Measurements from ENCODE around the gene LILRB3.
"Not testable (repeated sequence)": the region's sequence is repeated elsewhere in the genome, so short reads cannot be mapped to it uniquely, and the experiment has no call there.

The LILRB3 gene

DNA sequence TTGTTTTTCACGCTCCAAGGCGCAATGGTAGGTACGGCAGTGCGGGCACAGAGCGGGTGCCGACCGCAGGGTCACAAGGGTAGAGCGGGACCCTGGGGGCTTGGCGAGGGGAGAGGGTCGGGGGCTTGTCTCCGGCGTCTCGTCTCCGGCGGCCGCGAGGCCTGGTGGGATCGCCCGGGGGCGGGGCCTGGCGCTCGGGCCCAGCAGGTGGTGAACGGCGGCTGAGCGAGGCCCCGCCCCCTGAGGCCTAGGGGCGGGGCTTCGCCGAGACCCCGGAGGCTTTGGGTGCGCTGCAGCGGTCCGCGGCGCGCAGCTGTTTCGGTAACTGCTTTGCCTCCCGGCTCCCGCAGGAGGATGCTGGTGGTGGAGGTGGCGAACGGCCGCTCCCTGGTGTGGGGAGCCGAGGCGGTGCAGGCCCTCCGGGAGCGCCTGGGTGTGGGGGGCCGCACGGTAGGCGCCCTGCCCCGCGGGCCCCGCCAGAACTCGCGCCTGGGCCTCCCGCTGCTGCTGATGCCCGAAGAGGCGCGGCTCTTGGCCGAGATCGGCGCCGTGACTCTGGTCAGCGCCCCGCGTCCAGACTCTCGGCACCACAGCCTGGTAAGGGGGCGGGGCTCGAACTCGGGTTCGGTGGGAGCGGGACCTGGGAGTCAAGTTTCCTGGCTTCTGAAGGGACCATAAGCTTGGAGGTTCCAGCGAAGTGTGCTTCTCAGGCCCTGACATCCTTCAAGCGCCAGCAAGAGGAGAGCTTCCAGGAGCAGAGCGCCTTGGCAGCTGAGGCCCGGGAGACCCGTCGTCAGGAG is 31.6 kb downstream of the LILRB3 start, which contains the start of gene TSEN34:
Gene TSEN34 (plus strand): TSS at position 298 of the 800 bp plus-strand sequence. CDS start 57 bp downstream, at position 355.
- Mint-ChIP-seq H3K27ac (peak within 1 kb of the TSS; percentile 99), H3K27me3 (no peaks in the 10 kb centered on the region), H3K4me3 (peak within 1 kb of the TSS; percentile 88 to 90), H3K4me1 (peaks cover 48% of the 10 kb centered on the region), H3K9me3 (no peaks in the 10 kb centered on the region)
- peak; percentile 90 to 93 for DNase-seq
- ATAC-seq, result peak; percentile 45

DNA sequence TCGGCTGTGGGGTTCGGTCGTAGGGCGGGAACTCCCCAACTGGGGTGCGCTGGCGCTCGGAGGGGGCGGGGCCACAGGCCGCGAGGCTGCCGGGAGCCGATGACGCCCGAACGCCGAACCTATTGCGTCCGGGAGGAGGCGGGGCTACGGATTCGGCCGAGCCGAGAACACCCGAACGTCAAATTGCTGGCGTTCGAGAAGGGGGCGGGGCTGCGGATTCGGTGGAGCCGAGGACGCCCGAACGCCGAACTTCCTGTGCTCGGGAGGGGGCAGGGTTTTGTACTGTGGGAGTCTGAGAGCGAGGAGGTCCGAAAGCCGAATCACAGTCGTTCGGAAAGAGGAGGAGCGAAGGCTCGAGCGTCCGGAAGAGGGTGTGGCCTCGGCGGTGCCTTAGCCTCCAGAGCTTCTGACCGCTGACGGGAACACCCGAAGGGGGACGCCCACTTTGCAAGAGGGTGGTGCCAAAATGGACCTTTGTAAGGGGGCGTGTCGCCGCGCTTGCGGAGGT is 32.2 kb downstream of the LILRB3 start:
- H3K27me3 Mint-ChIP-seq, result no peaks in the 10 kb centered on the region

DNA sequence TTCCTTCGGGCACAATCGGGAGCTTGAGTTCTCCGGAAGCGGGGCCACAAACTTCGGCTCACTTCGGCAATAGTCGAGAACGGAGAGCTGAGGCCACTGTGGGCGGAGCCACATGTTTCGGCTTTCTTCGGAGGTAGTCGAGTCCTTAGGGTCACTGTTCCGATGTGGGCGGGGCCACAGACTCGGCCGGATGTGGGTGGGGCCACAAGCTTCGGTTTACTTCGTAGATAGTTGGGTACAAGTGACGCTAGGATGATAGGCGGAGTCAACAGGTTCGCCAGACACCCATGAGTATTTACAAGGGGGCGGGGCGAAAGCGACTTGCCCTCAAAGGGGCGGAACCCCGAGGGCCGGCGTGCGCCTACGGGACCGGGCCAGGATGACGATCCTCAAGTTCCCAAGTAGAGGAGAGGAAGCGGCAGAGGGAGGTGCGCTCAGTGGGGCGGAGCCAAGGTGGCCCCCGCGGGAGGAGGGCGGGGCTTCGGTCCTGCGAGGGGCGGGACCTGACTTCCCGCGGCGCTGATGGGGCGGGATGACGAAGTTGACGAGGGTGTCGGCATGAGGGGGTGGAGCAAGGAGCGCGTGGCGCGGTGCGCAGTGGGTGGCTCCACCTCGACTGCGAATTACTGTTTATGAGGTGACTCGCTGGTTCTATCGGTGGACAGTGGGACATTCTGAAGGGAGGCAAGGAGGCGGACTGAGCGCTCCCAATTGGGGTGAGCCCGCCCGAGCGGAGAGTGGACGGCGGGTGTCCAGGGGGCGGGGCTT is 32.9 kb downstream of the LILRB3 start:
- Mint-ChIP-seq H3K27me3 (no peaks in the 10 kb centered on the region), H3K9me3 (no peaks in the 10 kb centered on the region), H3K4me3 (peak overlapping the region; percentile 88 to 90), H3K4me1 (peaks cover 48% of the 10 kb centered on the region), H3K27ac (peak overlapping the region; percentile 99)
- peak; percentile 100 for DNase-seq
- ATAC-seq, result peak; percentile 71

More for the DNA sequence above, 32.2 kb downstream of the LILRB3 start:
- ATAC-seq, result peak; percentile 74
- Mint-ChIP-seq H3K4me3 (peak overlapping the region; percentile 88 to 90), H3K9me3 (no peaks in the 10 kb centered on the region), H3K4me1 (peaks cover 48% of the 10 kb centered on the region), H3K27ac (peak overlapping the region; percentile 99)
- DNase-seq, result peak; percentile 100

DNA sequence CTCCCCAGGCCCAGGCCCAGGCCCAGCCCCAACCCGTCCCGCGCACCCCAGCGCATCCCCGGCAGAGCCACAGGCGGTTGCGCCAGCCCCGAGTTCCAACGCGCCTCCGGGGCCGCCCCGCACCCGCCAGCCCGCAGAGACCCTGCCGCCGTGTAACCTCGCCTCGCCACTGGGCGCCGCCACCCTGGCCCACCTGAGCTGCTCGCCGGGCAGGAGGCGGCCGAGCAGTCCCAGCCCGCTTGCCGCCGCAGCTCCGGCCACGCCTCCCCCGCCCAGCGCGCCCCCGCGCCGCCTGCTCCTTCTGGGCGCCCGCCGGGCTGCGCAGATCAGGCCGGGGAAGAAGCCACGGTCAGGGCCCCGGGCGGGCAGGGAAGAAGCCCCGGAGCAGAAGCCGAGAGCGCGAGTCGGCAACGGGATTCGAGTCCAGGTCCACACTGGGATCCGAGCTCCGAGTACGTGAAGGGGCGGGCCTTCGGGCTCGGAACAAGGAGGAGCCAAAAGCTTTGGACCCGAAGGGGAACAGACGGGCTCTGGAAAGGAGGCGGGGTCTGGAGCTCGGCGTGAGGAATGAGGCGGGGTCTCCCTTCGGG is 33.6 kb downstream of the LILRB3 start, which contains the start of gene MBOAT7:
Gene MBOAT7 (minus strand): TSS at position 436 of the 590 bp plus-strand sequence. CDS start 1,072 bp downstream, outside the sequence.
- ATAC-seq (peak; percentile 31), DNase-seq (no peak)
- H3K4me1 Mint-ChIP-seq, result peaks cover 48% of the 10 kb centered on the region

DNA sequence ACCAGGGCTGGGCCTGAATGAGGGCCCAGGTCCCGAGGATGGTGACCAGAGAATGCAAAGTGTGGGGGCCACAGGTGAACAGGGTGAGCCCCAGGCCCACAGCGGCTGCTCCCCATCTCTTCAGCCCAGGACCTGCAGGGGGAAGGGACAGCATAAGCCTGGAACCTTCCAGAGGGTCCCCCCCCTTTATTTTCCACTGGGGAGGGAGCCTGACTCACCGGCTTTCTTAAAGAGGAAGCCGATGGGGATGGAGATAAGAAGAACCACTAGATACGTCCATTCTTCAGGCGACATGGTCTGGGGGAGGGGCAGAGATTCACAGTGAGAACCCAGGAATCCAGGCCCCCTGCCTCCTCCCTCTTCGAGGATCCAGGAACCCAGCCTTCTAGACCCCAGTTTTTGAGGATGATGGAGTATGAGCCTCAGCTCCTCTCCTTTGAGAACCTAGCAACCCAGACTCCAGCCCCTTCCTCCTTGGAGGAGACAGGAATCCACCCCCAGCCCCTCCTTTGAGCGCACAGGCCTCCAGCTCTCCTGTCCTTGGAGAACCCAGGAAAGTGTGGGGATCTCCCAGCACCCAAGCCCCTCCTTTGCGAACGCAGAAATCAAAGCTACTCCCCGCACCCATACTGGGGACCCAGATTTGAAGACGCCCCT is 34.5 kb downstream of the LILRB3 start:
- ATAC-seq, result no peak
- H3K9me3 Mint-ChIP-seq, result no peaks in the 10 kb centered on the region
- no peaks in the 10 kb centered on the region for H3K27me3 Mint-ChIP-seq
- peaks cover 45% of the 10 kb centered on the region for H3K4me1 Mint-ChIP-seq
- H3K27ac Mint-ChIP-seq, result peak overlapping the region; percentile 86 to 87
- peak in 1 of 2 donors; percentile 33 for DNase-seq
- peak overlapping the region; percentile 88 to 90 for H3K4me3 Mint-ChIP-seq

More for the DNA sequence above, 33.6 kb downstream of the LILRB3 start, which contains the start of gene MBOAT7:
- Mint-ChIP-seq H3K9me3 (no peaks in the 10 kb centered on the region), H3K27me3 (no peaks in the 10 kb centered on the region), H3K27ac (peak within 1 kb of the TSS; percentile 99), H3K4me3 (peak within 1 kb of the TSS; percentile 88 to 90)

DNA sequence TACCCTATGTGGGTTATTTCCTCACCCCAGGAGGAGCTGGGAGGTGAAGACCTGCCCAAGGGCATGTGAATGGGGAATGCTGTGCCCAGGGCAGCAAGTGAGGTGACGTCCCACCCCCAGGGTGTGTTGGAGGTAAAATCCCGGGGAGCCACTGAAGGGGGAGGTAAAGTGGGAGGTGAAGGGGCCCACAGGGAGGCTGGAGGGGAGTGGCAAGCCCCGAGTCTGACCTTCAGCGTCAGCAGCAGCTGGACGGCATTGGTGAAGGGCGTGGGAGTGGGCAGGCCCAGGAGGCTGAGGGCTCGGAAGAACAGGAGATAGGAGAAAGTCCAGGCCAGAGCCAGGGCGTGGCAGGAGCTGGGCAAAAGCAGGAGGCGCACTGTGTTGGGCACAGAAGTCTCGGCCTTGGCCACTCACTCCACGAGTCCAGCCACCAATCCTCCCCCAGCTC is 35.8 kb downstream of the LILRB3 start:
- H3K27me3 Mint-ChIP-seq, result no peaks in the 10 kb centered on the region
- peak overlapping the region; percentile 49 to 90 for H3K4me3 Mint-ChIP-seq
- H3K27ac Mint-ChIP-seq, result peak overlapping the region in 1 of 2 donors; percentile 19
- no peak for ATAC-seq
- peaks cover 31% of the 10 kb centered on the region for H3K4me1 Mint-ChIP-seq
- no peaks in the 10 kb centered on the region for H3K9me3 Mint-ChIP-seq
- no peak for DNase-seq

DNA sequence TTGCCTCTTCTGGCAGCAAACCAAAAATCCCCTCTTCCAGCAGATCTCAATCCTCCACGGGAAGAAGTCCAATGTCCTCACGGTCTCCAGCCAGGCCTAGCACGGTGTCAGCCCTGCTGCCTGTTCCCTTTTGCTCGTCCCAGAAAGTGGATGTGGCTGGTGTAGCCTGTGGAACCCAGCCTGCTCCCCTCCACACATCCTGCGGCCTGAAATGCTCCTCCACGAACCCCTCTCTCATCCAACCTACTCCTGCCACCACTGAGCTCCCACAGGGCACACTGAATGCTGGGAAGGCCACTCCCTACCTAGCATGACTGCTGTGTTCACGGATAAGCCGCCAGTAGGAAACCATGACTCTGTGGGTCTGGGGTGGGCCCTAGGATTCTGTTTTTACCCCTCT is 36.5 kb downstream of the LILRB3 start:
- no peak overlapping the region for H3K4me3 Mint-ChIP-seq
- H3K4me1 Mint-ChIP-seq, result peaks cover 25% of the 10 kb centered on the region
- ATAC-seq (no peak), DNase-seq (no peak)
- H3K27ac Mint-ChIP-seq, result no peak overlapping the region
- no peaks in the 10 kb centered on the region for H3K9me3 Mint-ChIP-seq
- no peaks in the 10 kb centered on the region for H3K27me3 Mint-ChIP-seq

DNA sequence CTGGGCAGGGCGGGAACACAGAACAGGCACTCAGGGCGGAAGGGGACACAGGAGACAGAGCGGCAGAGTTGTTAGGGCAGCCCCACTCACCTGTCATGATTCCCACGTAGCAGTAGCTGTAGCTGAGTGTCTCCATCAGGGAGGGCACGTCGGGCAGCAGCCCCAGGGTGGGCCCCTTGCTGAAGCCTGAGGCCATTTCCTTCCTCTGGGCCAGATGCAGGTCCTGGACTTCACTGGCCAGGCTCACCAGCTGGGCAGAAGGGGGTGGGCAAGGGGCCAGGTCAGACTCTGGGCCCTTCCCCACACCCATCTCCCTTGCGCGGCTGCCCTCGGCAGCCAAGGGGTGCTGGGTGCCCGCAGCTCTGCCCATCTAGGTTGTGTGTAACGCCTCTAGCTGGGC is 39.4 kb downstream of the LILRB3 start:
- peaks cover 21% of the 10 kb centered on the region for H3K4me1 Mint-ChIP-seq

DNA sequence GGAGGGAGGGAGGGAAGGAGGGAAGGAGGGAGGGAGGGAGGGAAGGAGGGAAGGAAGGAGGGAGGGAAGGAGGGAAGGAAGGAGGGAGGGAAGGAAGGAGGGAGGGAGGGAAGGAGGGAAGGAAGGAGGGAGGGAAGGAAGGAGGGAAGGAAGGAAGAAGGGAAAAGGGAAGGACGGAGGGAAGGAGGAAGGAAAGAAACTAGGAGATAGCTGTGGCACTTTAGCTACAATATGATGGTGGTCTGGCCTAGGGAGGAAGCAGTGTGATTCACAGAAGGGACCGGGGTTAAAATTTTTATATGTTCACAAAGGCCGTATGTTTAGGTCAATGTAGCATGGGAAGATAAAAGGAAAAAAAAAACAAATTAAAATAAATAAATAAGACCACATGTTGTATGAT is 40.9 kb downstream of the LILRB3 start:
- H3K9me3 Mint-ChIP-seq, ATAC-seq, H3K27me3 Mint-ChIP-seq, H3K4me1 Mint-ChIP-seq, H3K27ac Mint-ChIP-seq, DNase-seq, H3K4me3 Mint-ChIP-seq: not testable (repeated sequence)

More for the DNA sequence above, 39.4 kb downstream of the LILRB3 start:
- Mint-ChIP-seq H3K27me3 (no peaks in the 10 kb centered on the region), H3K9me3 (no peaks in the 10 kb centered on the region), H3K4me3 (no peak overlapping the region), H3K27ac (no peak overlapping the region)
- ATAC-seq (no peak), DNase-seq (no peak)

DNA sequence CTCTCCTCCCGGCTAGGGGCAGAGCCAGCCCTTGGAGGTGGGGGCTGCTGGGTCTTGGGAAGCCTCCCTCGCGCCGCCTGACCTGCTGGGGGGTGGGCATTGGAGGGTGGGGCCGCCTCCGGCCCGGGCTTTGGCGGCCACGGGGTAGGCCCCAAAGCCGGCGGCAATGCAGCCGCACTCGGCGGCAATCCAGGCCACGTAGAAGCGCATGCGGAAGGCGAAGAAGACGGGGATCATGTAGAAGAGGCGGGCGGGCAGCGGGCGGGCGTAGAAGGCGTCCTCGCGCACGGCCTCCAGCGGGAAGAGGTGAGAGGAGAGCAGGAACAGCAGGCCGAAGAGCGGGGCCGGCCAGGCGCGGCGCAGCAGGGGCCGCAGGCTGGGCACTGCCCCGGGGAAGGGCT is 42.1 kb downstream of the LILRB3 start:
- H3K27ac Mint-ChIP-seq, result no peak overlapping the region
- DNase-seq (no peak), ATAC-seq (no peak)
- no peaks in the 10 kb centered on the region for H3K27me3 Mint-ChIP-seq
- no peaks in the 10 kb centered on the region for H3K4me1 Mint-ChIP-seq
- no peak overlapping the region for H3K4me3 Mint-ChIP-seq
- no peaks in the 10 kb centered on the region for H3K9me3 Mint-ChIP-seq

DNA sequence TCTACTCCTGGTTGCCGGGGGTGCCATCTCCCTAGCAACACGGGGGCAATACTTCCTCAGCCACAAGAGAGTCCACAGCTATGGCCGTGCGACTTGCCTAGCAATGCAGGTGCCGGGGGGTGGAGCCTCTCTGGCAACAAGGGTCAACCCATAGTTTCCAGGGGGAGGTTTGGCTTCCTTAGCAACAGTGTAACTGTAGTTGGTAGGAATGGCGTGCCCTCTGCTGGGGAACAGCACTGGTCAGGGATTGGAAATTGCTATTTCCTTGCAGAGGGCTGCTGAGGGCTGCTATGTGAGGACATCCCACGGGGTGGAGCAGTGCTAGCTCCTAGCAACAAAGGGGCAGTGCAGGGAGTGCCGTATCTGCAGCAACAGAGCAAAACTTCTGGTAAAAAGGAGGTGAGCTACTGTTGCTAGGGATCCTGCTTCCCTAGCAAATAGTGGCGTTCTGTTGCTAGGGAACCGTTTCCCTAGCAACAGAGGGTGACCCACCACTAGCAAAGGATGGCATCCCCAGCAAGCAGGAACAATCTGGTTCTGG is 42.8 kb downstream of the LILRB3 start:
- no peaks in the 10 kb centered on the region for H3K4me1 Mint-ChIP-seq
- no peak overlapping the region for H3K27ac Mint-ChIP-seq
- H3K27me3 Mint-ChIP-seq, result no peaks in the 10 kb centered on the region
- no peaks in the 10 kb centered on the region for H3K9me3 Mint-ChIP-seq
- DNase-seq (no peak), ATAC-seq (no peak)
- no peak overlapping the region for H3K4me3 Mint-ChIP-seq

DNA sequence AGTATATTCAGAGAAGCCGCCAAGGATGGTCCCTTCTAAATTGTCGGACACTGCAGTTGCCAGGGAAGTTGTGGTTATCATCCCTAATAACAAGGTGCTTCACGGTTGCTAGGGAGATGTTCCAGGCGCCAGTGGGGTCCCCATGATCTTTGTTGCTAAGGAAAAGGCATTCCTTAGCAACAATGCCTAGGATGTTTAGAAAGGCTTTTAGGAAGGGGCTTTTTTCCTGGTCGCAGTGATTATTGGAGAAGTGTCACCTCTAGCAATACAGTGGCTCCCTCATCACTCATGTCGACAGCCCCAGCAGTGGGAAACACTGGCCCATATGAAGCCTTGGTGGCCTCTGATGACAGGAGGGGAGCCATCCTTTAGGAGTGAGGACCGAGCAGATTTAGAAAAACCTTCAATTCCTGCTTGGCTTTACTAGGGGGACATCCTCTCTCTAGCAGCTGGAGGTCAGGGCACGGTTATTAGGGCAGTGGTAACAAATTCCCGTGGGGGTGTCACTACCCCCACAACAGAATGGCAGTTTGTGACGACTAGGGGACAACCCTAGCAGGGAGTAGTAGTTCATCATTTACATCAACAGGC is 43.5 kb downstream of the LILRB3 start:
- Mint-ChIP-seq H3K27ac (no peak overlapping the region), H3K27me3 (no peaks in the 10 kb centered on the region), H3K4me3 (no peak overlapping the region), H3K4me1 (no peaks in the 10 kb centered on the region), H3K9me3 (no peaks in the 10 kb centered on the region)
- ATAC-seq (no peak), DNase-seq (no peak)

DNA sequence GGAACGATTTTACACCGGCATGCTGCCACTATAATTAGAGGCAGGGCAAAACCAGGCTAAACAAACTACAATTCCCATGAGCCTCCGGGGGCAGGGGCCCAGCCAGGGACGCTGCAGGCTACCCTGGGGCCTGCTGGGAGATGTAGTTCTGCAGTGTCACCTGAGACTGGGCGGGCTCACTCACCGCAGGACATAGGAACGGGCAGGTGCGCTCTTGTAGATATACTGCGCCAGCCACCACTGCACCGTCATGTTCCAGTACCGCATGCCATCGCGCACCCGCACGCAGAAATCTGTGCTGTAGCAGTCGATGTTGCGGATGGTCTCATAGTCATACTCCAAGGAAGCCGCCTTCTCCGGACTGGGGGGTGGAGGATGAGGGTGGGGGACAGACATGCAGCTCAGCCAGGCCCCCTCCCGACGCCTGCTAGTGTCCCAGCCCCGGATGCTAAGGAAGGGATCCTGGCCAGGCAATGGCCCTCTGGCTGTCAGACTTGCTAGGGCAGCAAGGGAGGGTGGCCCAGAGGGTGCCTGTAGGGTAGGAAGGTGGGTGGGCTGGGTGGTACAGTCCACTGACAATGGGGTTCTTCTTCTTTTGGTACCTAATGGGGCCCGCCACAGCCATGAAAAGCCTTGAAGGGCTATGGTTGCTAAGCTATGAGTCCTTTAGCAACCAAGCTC is 44.1 kb downstream of the LILRB3 start:
- Mint-ChIP-seq H3K4me3 (no peak overlapping the region), H3K27me3 (no peaks in the 10 kb centered on the region), H3K4me1 (peaks cover 1% of the 10 kb centered on the region), H3K9me3 (no peaks in the 10 kb centered on the region), H3K27ac (no peak overlapping the region)
- DNase-seq (no peak), ATAC-seq (peak; percentile 81)
